NOMO-1 treated with DMSO at 0.1 percent for 48 hours (cell line): ENCODE results near the gene PPFIA1.

Experiments used
- DNase-seq: peaks from one replicate; lab custom pipeline; 2025; ENCODE audit not compliant: unreplicated experiment; lab: John Stamatoyannopoulos, UW

Gene PPFIA1

GRCh38 chr11:70429724-70430521, 159.4 kb downstream of the PPFIA1 start:
- DNase-seq: no peak

DNA sequence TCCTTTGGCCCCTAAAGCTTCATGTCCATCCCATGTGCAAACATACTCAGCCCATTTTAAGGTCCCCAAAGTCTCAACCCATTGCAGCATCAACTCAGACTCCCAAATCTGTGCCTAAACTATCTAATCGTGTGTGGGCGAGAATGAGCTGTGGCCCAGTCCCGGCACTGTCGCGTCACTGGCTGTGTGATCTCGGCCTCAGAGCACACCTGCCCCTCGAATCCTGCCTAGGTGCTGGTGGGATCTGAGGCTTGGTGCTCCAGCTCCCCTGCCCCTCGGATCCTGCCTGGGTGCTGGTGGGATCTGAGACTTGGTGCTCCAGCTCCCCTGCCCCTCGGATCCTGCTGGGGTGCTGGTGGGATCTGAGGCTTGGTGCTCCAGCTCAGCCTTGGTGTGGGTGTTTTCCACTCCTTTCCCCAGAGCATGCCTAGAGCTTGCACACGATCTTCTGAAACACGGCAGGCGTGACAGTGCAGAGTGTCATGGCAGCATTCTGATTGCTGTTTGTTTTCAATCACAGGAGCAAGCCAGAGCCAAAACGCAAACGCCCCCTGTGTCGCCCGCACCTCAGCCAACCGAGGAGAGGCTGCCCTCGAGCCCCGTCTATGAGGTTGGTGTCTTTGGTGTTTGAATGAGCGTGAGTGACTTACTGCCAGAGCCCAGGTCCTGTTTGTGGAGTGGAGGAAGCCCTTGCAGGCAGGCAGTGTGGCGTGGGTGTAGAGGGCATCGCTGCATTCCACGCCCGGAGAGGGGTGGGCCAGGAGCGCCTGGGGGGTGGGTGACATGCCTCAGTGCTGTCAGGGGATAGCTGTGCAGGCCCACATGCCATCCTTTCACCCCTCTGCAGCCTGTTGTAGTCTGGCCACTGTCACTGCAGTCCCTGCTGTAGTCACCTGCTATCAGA, 160.4 kb downstream of the PPFIA1 start:
- DNase-seq: no peak

DNA sequence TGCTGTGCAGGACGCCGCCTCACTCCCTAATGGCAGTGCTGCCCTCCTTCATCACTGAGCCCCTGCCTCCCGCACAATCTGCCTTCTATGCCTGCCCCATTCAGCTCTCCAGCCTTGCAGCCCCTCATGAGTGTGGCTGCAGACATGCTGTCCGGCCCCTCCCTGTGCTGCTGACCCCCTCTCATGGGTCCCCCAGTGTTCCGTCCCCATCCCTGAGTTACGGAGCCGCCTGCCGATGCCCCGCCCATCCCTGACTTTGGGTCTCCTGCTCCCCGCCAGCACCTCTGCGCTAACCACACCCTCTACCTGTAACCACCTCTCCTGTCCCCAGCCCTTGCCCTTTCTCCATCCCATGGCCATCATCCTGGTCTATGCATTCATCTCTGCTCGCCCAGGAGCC, 161.1 kb downstream of the PPFIA1 start:
- DNase-seq: no peak

DNA sequence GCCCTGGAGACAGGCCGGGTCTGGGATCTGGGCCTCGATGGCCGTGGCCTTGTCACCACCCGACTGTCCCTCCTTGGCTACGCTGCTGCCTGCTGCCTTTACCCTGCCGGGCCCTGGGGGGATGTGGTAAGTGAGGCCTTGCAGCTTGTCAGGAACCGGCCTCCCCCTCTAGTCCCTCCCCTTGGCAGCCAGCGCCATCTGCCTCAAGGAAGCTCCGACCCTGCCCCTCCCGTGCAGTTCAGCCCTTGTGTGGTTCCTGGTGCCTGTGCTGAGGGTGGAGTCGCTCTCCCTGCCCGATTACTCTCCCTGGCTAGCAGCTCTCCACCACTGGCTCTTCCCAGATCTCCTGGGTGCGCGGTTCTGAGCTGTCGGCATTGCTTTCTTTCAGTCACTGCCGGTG, 161.6 kb downstream of the PPFIA1 start:
- DNase-seq: no peak

DNA sequence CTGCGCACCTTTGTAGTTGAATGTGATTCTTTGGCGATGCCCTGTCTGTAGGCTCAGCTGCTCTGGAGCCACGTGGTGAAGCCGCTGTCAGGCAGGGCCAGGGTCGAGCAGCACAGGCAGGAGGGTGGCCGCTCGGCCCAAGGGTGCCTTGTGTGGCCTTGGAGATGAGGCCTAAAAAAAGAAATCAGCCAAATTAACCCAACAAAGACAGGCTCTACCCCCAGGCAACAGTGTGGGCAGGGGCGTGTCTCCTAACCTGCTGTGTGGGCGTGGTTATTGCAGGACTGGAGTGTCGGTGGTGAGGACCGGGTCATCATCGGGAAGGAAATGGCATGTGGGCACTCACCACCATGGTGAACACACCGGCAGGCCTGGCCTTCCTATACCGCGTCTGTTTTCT, 162.1 kb downstream of the PPFIA1 start:
- no peak for DNase-seq

DNA sequence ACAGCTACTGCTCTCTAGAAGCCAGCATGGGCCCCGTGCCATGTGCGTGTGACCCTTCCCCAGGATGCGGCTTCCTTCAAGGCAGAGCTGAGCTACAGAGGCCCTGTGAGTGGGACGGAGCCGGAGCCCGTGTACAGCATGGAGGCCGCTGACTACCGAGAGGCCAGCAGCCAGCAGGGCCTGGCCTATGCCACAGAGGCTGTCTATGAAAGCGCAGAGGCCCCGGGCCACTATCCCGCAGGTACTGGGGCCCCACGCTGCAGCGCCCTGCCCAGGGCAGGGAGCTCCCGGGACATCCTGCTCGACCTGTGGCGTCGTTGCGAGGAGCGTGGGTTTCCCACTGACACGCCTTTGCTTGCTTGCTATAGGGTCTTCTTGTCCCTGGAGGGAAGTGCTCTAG, 162.5 kb downstream of the PPFIA1 start:
- no peak for DNase-seq

- no peak for DNase-seq
These were observed 163.0 kb downstream of the PPFIA1 start for GRCh38 chr11:70433526-70433925.
